HG02642 (cell line): Measurements from ENCODE around the gene VPS54.
"Not testable (repeated sequence)": the region's sequence is repeated elsewhere in the genome, so short reads cannot be mapped to it uniquely, and the experiment has no call there.

Experiments used
- ATAC-seq: cut with Tn5 transposase; IDR thresholded peaks from one replicate; pipeline ENCODE4 v1.9.1; 2021; ENCODE audit warnings: mild to moderate bottlenecking; ENCODE audit not compliant: unreplicated experiment, poor library complexity

VPS54 gene

GRCh38 chr2:63850649-63851048 is 168.6 kb downstream of the VPS54 start:
- ATAC-seq = no peak

GRCh38 chr2:63850204-63850571 is 169.0 kb downstream of the VPS54 start:
- ATAC-seq = no peak

GRCh38 chr2:63849381-63850203 is 169.6 kb downstream of the VPS54 start:
- ATAC-seq = no peak

GRCh38 chr2:63847571-63847970 is 171.7 kb downstream of the VPS54 start:
- ATAC-seq = not testable (repeated sequence)

- no peak for ATAC-seq
Measured at GRCh38 chr2:63846487-63846886, 172.7 kb downstream of the VPS54 start.

GRCh38 chr2:63845866-63846265 is 173.4 kb downstream of the VPS54 start:
- no peak for ATAC-seq

- no peak for ATAC-seq
Measured at GRCh38 chr2:63844616-63845015, 174.6 kb downstream of the VPS54 start.

- no peak for ATAC-seq
Measured at GRCh38 chr2:63843791-63844190, 175.4 kb downstream of the VPS54 start.

- ATAC-seq = no peak
Measured at GRCh38 chr2:63843093-63843492, 176.1 kb downstream of the VPS54 start.

- no peak for ATAC-seq
Measured at GRCh38 chr2:63842149-63843061, 176.8 kb downstream of the VPS54 start.
